Measurements from ENCODE around the gene PCYOX1L. TPM values are rescaled to one million over a fixed set of nuclear protein-coding genes. Genes with fewer than 3 reads are reported as not detected.

PCYOX1L gene
- total and polyA plus RNA-seq, 4 experiments from 2014 or later: 9.9 to 43.9 (median 28.0) TPM

DNA sequence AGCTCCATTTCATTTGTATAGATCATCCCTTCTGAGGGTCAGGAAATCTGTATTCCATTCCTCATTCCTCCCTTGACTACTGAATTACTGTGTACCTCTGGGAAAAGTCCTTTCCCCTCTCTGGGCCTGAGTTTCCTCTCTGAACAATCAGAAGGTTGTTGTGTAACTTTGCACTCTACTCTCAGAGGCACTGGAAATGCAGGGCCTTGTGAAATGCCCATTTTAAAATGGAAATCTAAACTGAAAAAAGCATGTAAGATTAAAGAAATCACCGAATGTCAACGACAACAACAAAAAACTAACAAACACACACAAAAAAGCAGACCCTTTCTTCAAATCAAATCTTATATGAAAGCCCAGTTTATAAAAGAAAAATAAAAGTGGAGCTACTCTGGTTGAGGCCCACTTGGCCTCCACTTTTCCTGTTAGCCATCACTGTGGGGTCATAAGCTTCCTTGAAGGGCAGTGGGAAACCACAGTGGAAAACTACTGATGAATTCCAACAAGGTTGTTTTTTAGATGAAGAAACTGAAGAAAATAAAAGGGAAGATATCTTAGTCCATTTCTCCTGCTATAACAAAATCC, 34.1 kb upstream of the PCYOX1L start:
- CTCF ChIA-PET (ENCODE audit: partially characterized antibody): interaction anchor here (0.8 to 24.9 kb wide), 8 partner anchors 8 to 111 kb away, joined by 3 to 564 read pairs (median 4); partner anchors contain the start of gene GRPEL2
- Histone ChIP-seq H3K9me3 (ENCODE audit: control insufficient read depth in 1 of 2, low read length in 2 of 2) (no peaks in the 10 kb centered on the region), H3K4me1 (ENCODE audit: insufficient read depth, low read length) (no peaks in the 10 kb centered on the region), H3K36me3 (ENCODE audit: insufficient read depth, low read length) (no peaks in the 10 kb centered on the region), H3K4me3 (ENCODE audit: low read length in 2 of 2) (no peak overlapping the region), H3K27ac (ENCODE audit: low read depth, low read length) (no peak overlapping the region), H3K27me3 (ENCODE audit: insufficient read depth, low read length) (no peaks in the 10 kb centered on the region)
- POLR2A ChIA-PET (ENCODE audit: partially characterized antibody): interaction anchor here (0.7 to 1.2 kb wide), 2 partner anchors 21 to 26 kb away, joined by 3 read pairs; partner anchors contain the start of gene GRPEL2
- Mint-ChIP-seq H3K9me3 (peaks cover 0 to 6% (median 0%) of the 10 kb centered on the region in 8 donors), H3K27ac (no peak overlapping the region), H3K4me1 (no peaks in the 10 kb centered on the region), H3K4me3 (no peak overlapping the region), H3K36me3 (no peaks in the 10 kb centered on the region), H3K27me3 (no peaks in the 10 kb centered on the region)
- DNase-seq: no peak
- intact Hi-C loops (cut with micrococcal nuclease): no loop called here

DNA sequence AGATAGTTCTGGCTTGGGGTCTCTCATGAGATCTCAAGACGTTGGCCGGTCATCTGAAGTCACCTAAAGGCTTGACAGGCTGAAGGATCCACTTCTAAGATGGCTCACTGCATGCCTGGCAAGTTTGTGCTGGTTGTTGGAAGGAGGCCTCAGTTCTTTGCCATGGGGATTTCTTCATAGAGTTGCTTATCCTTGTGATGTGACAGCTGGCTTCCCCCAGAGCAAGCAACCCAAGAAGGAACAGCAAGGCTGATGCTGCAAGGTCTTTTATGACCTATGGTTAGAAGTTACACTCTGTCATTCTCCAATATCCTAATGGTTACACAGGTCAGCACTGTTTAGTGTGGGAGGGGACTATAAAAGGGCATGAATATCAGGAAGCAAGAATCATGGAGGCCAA, 33.2 kb upstream of the PCYOX1L start:
- intact Hi-C loops (cut with micrococcal nuclease): no loop called here
- POLR2A ChIA-PET (ENCODE audit: partially characterized antibody): no interaction called here
- H3K27ac Mint-ChIP-seq: no peak overlapping the region
- no peaks in the 10 kb centered on the region for H3K4me1 ChIP-seq (ENCODE audit: insufficient read depth, low read length)
- no peaks in the 10 kb centered on the region for H3K27me3 ChIP-seq (ENCODE audit: insufficient read depth, low read length)
- no peak for DNase-seq
- CTCF ChIA-PET (ENCODE audit: partially characterized antibody): interaction anchor here (1.0 to 24.9 kb wide), 5 partner anchors 7 to 110 kb away, joined by 3 to 564 read pairs (median 3); no protein-coding TSS in a partner anchor
- no peaks in the 10 kb centered on the region for H3K4me1 Mint-ChIP-seq
- no peak overlapping the region for H3K4me3 ChIP-seq (ENCODE audit: low read length in 2 of 2)
- H3K27ac ChIP-seq (ENCODE audit: low read depth, low read length): no peak overlapping the region
- no peaks in the 10 kb centered on the region for H3K9me3 ChIP-seq (ENCODE audit: control insufficient read depth in 1 of 2, low read length in 2 of 2)
- H3K4me3 Mint-ChIP-seq: no peak overlapping the region
- peaks cover 0 to 6% (median 0%) of the 10 kb centered on the region in 8 donors for H3K9me3 Mint-ChIP-seq
- H3K36me3 Mint-ChIP-seq: no peaks in the 10 kb centered on the region
- H3K36me3 ChIP-seq (ENCODE audit: insufficient read depth, low read length): no peaks in the 10 kb centered on the region
- H3K27me3 Mint-ChIP-seq: no peaks in the 10 kb centered on the region

- Mint-ChIP-seq H3K9me3 (peaks cover 0 to 6% (median 0%) of the 10 kb centered on the region in 8 donors), H3K36me3 (no peaks in the 10 kb centered on the region), H3K4me3 (no peak overlapping the region), H3K27me3 (no peaks in the 10 kb centered on the region), H3K27ac (no peak overlapping the region), H3K4me1 (no peaks in the 10 kb centered on the region)
- no peaks in the 10 kb centered on the region for H3K27me3 ChIP-seq (ENCODE audit: insufficient read depth, low read length)
- no peaks in the 10 kb centered on the region for H3K36me3 ChIP-seq (ENCODE audit: insufficient read depth, low read length)
- no peak for DNase-seq
- H3K4me3 ChIP-seq (ENCODE audit: low read length in 2 of 2): no peak overlapping the region
- no peaks in the 10 kb centered on the region for H3K9me3 ChIP-seq (ENCODE audit: control insufficient read depth in 1 of 2, low read length in 2 of 2)
- intact Hi-C loops (cut with micrococcal nuclease): no loop called here
- H3K27ac ChIP-seq (ENCODE audit: low read depth, low read length): no peak overlapping the region
- H3K4me1 ChIP-seq (ENCODE audit: insufficient read depth, low read length): no peaks in the 10 kb centered on the region
- ChIA-PET CTCF (ENCODE audit: partially characterized antibody) (interaction anchor here (1.0 to 24.9 kb wide), 2 partner anchors 11 to 43 kb away, joined by 3 to 564 read pairs; no protein-coding TSS in a partner anchor), POLR2A (ENCODE audit: partially characterized antibody) (no interaction called here)
These were observed 32.6 kb upstream of the PCYOX1L start for GRCh38 chr5:149325166-149325735.

GRCh38 chr5:149325894-149326293, 32.0 kb upstream of the PCYOX1L start:
- H3K27me3 ChIP-seq (ENCODE audit: insufficient read depth, low read length): no peaks in the 10 kb centered on the region
- no peak overlapping the region for H3K4me3 ChIP-seq (ENCODE audit: low read length in 2 of 2)
- Mint-ChIP-seq H3K4me3 (no peak overlapping the region), H3K4me1 (no peaks in the 10 kb centered on the region), H3K36me3 (no peaks in the 10 kb centered on the region), H3K27ac (no peak overlapping the region), H3K27me3 (no peaks in the 10 kb centered on the region), H3K9me3 (peaks cover 0 to 6% (median 0%) of the 10 kb centered on the region in 8 donors)
- H3K4me1 ChIP-seq (ENCODE audit: insufficient read depth, low read length): no peaks in the 10 kb centered on the region
- H3K9me3 ChIP-seq (ENCODE audit: control insufficient read depth in 1 of 2, low read length in 2 of 2): no peaks in the 10 kb centered on the region
- CTCF ChIA-PET (ENCODE audit: partially characterized antibody): interaction anchor here (24.9 kb wide), 1 partner anchor 42 kb away, joined by 564 read pairs; no protein-coding TSS in a partner anchor
- POLR2A ChIA-PET (ENCODE audit: partially characterized antibody): no interaction called here
- DNase-seq: no peak
- intact Hi-C loops (cut with micrococcal nuclease): no loop called here
- H3K27ac ChIP-seq (ENCODE audit: low read depth, low read length): no peak overlapping the region
- H3K36me3 ChIP-seq (ENCODE audit: insufficient read depth, low read length): no peaks in the 10 kb centered on the region

DNA sequence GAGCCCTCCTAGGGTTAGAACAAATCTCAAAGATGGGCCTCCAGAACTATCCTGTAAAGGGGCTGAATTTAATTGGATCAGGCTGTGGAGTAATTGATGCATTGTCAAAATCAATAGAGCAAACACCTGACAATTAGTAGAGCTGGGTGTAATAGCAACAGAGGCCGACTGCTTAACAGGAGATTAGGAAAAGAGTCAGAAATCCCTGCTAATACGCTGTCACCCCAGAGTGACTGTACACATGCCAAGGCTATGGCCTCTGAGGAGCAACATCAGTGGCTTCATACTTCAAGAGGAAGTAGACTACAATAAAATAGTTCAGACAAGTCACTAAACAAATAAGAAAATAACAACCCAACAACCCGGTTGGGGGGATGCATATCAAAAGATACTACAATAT, 31.2 kb upstream of the PCYOX1L start:
- no peaks in the 10 kb centered on the region for H3K36me3 Mint-ChIP-seq
- Histone ChIP-seq H3K4me3 (ENCODE audit: low read length in 2 of 2) (no peak overlapping the region), H3K4me1 (ENCODE audit: insufficient read depth, low read length) (no peaks in the 10 kb centered on the region), H3K27ac (ENCODE audit: low read depth, low read length) (no peak overlapping the region), H3K36me3 (ENCODE audit: insufficient read depth, low read length) (no peaks in the 10 kb centered on the region), H3K27me3 (ENCODE audit: insufficient read depth, low read length) (no peaks in the 10 kb centered on the region), H3K9me3 (ENCODE audit: control insufficient read depth in 1 of 2, low read length in 2 of 2) (no peaks in the 10 kb centered on the region)
- intact Hi-C loops (cut with micrococcal nuclease): no loop called here
- no peak overlapping the region for H3K4me3 Mint-ChIP-seq
- H3K4me1 Mint-ChIP-seq: no peaks in the 10 kb centered on the region
- H3K27ac Mint-ChIP-seq: peak overlapping the region in 1 of 7 donors; percentile 42
- H3K27me3 Mint-ChIP-seq: no peaks in the 10 kb centered on the region
- ChIA-PET POLR2A (ENCODE audit: partially characterized antibody) (interaction anchor here (0.7 kb wide), 1 partner anchor 18 kb away, joined by 3 read pairs; no protein-coding TSS in a partner anchor), CTCF (ENCODE audit: partially characterized antibody) (interaction anchor here (1.2 to 24.9 kb wide), 4 partner anchors 9 to 42 kb away, joined by 3 to 564 read pairs (median 9); no protein-coding TSS in a partner anchor)
- DNase-seq: no peak
- peaks cover 0 to 6% (median 0%) of the 10 kb centered on the region in 8 donors for H3K9me3 Mint-ChIP-seq

DNA sequence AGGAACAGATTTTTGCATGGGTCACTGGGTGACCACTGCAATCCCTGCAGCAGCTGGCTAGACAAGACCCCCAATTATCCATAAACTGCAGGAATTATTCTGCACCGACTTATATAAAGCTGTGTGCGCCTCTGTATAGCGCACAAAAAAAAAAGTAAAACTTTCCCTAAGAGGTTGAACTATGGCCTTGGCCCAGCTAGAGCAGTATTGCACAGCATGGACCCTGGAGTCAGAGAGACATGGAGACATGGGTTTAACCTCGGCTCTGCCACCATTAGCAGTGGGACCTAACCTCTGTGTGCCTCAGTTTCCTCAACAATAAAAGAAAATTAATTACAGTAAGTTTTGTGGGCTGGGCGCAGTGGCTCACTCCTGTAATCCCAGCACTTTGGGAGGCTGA, 29.7 kb upstream of the PCYOX1L start:
- Mint-ChIP-seq H3K9me3 (peaks cover 0 to 6% (median 0%) of the 10 kb centered on the region in 8 donors), H3K27me3 (no peaks in the 10 kb centered on the region), H3K4me1 (no peaks in the 10 kb centered on the region), H3K27ac (no peak overlapping the region), H3K36me3 (no peaks in the 10 kb centered on the region), H3K4me3 (no peak overlapping the region)
- intact Hi-C loops (cut with micrococcal nuclease): no loop called here
- no peak overlapping the region for H3K4me3 ChIP-seq (ENCODE audit: low read length in 2 of 2)
- ChIA-PET POLR2A (ENCODE audit: partially characterized antibody) (no interaction called here), CTCF (ENCODE audit: partially characterized antibody) (interaction anchor here (1.8 to 24.9 kb wide), 2 partner anchors 11 to 40 kb away, joined by 14 to 564 read pairs; no protein-coding TSS in a partner anchor)
- no peaks in the 10 kb centered on the region for H3K36me3 ChIP-seq (ENCODE audit: insufficient read depth, low read length)
- no peak overlapping the region for H3K27ac ChIP-seq (ENCODE audit: low read depth, low read length)
- H3K9me3 ChIP-seq (ENCODE audit: control insufficient read depth in 1 of 2, low read length in 2 of 2): no peaks in the 10 kb centered on the region
- H3K4me1 ChIP-seq (ENCODE audit: insufficient read depth, low read length): no peaks in the 10 kb centered on the region
- no peak for DNase-seq
- H3K27me3 ChIP-seq (ENCODE audit: insufficient read depth, low read length): no peaks in the 10 kb centered on the region

- intact Hi-C loops (cut with micrococcal nuclease): no loop called here
- no peaks in the 10 kb centered on the region for H3K9me3 ChIP-seq (ENCODE audit: control insufficient read depth in 1 of 2, low read length in 2 of 2)
- H3K27ac Mint-ChIP-seq: peak overlapping the region in 1 of 7 donors; percentile 24
- peaks cover 0 to 2% (median 0%) of the 10 kb centered on the region in 8 donors for H3K9me3 Mint-ChIP-seq
- H3K4me1 Mint-ChIP-seq: peaks cover 0 to 3% (median 0%) of the 10 kb centered on the region in 4 donors
- CTCF ChIA-PET (ENCODE audit: partially characterized antibody): interaction anchor here (1.8 to 5.8 kb wide), 3 partner anchors 11 to 38 kb away, joined by 7 to 41 read pairs (median 9); partner anchors contain the start of gene GRPEL2
- H3K27me3 ChIP-seq (ENCODE audit: insufficient read depth, low read length): no peaks in the 10 kb centered on the region
- H3K4me1 ChIP-seq (ENCODE audit: insufficient read depth, low read length): no peaks in the 10 kb centered on the region
- no peaks in the 10 kb centered on the region for H3K36me3 ChIP-seq (ENCODE audit: insufficient read depth, low read length)
- H3K4me3 ChIP-seq (ENCODE audit: low read length in 2 of 2): no peak overlapping the region
- H3K27me3 Mint-ChIP-seq: no peaks in the 10 kb centered on the region
- POLR2A ChIA-PET (ENCODE audit: partially characterized antibody): interaction anchor here (0.8 to 2.1 kb wide), 2 partner anchors 11 to 87 kb away, joined by 3 to 11 read pairs; partner anchors contain the start of gene GRPEL2
- no peak overlapping the region for H3K27ac ChIP-seq (ENCODE audit: low read depth, low read length)
- DNase-seq: no peak
- H3K4me3 Mint-ChIP-seq: no peak overlapping the region
- peaks cover 0 to 3% of the 10 kb centered on the region in 2 donors for H3K36me3 Mint-ChIP-seq
These were observed 24.0 kb upstream of the PCYOX1L start for GRCh38 chr5:149333711-149334443.
